GM21447 (cell line): Measurements from ENCODE around the gene CHST7.
"Not testable (repeated sequence)": the region's sequence is repeated elsewhere in the genome, so short reads cannot be mapped to it uniquely, and the experiment has no call there.

Experiments
- ATAC-seq: cut with Tn5 transposase; IDR thresholded peaks from one replicate; pipeline ENCODE4 v1.9.1; 2021; ENCODE audit not compliant: unreplicated experiment

Gene CHST7, protein sequence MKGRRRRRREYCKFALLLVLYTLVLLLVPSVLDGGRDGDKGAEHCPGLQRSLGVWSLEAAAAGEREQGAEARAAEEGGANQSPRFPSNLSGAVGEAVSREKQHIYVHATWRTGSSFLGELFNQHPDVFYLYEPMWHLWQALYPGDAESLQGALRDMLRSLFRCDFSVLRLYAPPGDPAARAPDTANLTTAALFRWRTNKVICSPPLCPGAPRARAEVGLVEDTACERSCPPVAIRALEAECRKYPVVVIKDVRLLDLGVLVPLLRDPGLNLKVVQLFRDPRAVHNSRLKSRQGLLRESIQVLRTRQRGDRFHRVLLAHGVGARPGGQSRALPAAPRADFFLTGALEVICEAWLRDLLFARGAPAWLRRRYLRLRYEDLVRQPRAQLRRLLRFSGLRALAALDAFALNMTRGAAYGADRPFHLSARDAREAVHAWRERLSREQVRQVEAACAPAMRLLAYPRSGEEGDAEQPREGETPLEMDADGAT

GRCh38 chrX:46573331-46573891 lies at the start of gene CHST7:
Gene CHST7, plus strand, starts transcription at chrX:46573765. Its CDS starts 167 bp downstream, at chrX:46573932.
- peak; percentile 31 for ATAC-seq

DNA sequence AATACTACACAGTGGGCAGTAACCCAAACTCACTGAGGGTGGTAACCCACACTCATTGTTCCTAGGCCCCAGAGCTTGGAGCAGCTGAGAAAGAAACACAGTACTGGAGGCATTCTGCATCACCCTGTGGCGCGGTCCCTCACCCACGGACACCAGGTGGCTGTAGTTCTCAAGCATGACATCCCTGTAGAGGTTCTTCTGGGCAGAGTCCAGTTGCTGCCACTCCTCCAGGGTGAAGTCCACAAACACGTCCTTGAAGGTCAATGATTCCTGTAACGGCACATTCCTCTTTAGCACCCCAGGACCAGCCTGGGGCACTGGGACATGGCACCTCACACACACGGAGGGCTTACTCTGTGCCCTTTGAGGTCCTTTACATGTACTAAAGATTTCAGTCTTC lies 44.9 kb upstream of the CHST7 start:
- not testable (repeated sequence) for ATAC-seq

- ATAC-seq, result peak; percentile 72
These were observed 43.7 kb upstream of the CHST7 start for GRCh38 chrX:46529740-46530403.

DNA sequence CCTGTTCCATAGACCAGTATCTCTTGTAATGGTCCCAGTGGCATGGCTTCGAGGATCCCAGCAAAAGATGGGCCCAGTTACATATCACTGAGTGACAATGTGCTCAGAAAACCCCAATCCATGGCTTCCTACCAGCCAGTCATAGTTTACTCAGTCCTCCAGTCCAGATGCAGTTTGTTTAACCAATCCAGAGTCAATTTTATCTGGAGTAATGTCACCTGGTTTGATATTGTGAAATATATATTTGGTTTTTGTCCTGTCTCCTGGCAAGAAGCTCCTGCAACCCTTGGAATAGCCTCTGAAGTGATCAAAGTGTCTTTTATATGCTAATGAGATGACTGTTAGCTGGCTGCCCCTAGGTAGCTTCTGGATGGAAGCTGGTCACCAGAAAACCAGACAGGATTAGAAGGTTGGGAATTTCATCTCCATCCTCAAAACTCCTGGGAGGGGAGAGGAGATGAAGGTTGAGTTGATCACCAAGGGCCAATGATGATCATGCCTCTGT lies 43.1 kb upstream of the CHST7 start:
- not testable (repeated sequence) for ATAC-seq

- no peak for ATAC-seq
These were observed 42.1 kb upstream of the CHST7 start for GRCh38 chrX:46531442-46531841.

DNA sequence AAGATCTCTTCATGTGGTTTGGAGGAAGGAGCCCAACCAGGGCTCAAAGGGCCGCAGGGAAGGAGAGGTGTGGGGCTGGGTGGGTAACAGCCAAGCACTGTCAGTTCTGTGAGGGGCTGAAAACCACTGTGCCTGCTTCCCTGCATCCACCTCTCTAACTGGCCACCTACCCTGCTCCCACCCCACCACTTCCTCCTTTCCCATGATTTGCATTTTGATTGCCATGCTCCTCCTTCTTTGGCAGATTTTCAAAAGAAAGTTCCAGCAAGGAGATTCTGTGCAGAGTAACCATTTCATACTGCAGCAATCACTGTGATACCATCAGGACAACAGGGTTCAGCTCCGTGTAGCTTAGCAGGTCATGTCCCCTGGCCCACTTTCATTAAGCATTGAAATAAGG lies 30.1 kb upstream of the CHST7 start:
- no peak for ATAC-seq

- ATAC-seq, result not testable (repeated sequence)
These were observed 29.0 kb upstream of the CHST7 start for GRCh38 chrX:46544527-46544926.

- ATAC-seq, result peak; percentile 91
These were observed 28.2 kb upstream of the CHST7 start, which contains the start of gene ZNF674 for GRCh38 chrX:46545111-46546005. Gene ZNF674, minus strand, starts transcription at chrX:46545421. Its CDS starts 3,334 bp downstream, at chrX:46542087.

DNA sequence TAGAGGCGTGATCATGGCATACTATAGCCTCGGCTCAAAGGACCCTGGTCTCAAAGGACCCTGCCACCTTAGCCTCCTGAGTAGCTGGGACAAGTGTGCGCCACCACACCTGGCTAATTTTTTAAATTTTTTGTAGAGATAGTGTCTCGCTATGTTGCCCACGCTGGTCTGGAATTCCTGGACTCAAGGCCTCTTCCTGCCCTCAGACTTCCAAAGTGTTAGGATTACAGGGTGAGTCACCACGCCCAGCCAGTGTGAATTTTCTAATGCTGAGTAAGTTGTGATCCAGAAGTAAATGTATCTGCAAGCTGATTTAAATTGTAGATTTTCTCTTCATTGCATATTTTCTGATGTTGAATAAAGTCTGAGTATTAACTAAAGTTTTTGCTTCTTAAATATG lies 25.7 kb upstream of the CHST7 start:
- ATAC-seq, result no peak

DNA sequence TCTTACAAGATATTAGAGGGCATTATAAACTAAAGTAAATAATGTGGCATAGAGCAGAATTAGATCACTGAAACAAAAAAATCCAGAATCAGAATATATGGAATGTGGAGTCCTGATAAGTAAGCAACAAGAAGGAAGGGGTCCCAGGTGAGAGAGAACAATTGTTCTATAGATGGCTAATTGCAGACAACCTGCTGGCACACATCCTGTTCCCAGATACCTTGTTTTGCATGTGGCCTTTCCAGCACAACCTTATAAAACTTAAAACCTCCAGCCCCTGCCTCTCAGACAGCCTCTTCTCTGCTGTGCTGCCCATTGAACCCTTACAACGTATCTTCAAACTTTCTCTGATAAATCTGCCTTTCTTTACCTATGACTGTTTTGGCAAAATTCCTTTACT lies 23.7 kb upstream of the CHST7 start:
- no peak for ATAC-seq

DNA sequence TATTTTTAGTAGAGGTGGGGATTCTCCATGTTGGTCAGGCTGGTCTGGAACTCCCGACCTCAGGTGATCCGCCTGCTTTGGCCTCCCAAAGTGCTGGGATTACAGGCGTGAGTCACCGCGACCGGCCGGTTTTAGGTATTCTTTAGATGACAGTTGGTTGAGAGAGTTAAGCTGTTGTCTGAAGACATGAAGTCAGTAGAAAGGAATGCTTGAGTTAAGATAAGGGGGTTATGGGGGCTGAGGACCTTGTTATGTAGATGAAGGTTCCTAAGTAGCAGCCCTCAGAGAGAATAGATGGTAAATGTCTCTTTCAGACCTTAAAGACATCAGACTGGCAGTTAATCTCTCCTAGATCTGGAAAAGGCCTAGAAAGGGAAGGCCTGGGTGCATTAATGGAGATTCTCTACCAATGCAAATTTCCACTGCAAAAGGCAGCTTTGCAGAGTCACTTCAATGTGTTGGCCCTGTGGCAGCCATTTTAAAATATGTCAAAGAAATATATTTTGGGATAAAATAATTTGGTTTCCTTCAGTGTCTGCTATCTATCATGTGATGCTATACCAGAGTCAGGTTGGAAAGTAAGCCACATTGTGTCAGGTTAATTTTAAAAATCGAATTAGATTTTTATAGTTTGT lies 22.0 kb upstream of the CHST7 start:
- ATAC-seq, result no peak

GRCh38 chrX:46553935-46554334 lies 19.6 kb upstream of the CHST7 start:
- ATAC-seq, result no peak

DNA sequence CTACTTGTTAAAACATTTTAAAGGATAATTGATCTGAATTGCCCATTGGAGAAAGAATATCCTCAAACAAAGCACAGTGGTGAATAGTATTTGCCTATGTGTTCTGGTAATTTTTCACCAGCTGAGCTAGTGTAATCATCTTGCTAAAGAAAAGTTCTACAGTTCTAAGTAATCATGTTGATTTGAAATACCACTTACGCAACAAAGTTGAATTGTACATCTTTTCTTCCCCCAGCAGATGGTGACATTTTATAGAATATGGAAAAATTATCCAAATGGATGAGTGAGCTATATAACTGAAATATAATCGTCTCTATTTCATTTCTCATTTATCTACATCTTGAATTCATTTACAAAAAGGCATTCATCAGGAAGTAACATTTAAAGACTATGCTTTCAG lies 18.6 kb upstream of the CHST7 start:
- ATAC-seq, result no peak

DNA sequence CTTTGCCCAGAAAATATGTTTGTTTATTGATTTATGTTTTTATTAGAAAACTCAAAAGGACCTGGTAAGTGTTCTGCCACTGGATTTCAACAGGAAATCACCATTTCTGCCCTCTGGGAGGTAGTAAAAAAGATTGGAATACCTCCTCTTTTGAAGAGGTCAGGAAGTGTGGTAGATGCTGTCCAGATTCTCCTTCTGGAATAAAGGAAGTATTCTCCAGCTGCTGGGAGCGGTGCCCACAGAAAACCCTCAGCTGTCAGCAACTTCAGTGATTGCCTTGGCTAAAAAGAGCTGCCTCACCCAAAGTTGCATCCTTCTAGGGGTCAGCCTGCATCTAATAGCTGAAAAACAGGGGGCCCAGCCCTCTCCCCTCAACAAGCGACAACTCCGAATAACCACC lies 14.5 kb upstream of the CHST7 start:
- no peak for ATAC-seq

- peak; percentile 97 for ATAC-seq
These were observed 11.5 kb upstream of the CHST7 start for GRCh38 chrX:46561824-46562657.

DNA sequence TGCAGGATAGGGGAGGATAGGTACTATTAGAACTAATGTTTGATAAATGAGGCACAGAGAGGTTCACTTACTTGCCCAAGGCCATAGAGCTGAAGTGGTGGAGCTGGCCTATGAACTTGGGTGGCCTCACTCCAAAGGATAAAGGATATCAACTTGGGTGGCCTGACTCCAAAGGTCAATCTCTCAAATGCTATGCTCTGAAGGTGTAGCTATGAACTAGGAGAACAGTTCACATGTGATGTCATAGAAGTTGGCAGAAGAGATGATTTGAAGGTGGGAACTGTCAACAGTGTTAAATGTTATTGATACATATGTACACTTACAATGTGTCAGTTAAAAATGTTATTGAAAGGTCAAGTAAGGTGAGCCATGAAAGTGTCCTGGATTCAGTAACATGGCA lies 6.2 kb upstream of the CHST7 start:
- ATAC-seq, result no peak

DNA sequence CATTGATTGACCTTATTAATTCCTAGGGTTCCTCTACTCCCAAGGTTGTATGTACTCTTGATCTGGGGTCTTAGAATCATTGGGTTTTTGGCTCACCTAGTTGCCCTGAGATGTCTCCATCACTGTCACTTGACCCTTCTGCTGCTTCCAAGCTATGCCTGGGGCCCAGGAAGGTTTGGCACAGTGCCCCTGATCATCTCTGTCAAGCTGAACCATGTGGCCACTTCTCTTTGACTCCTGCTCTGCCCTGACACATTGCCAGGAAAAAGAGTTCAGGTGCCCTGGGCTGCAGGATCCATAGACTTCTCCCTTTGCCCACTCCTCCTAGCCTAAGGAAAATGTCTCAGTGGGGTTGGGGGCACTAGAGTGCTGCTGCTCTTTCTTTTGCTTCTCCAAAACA lies 3.9 kb upstream of the CHST7 start:
- ATAC-seq, result no peak

- no peak for ATAC-seq
These were observed 1.9 kb upstream of the CHST7 start for GRCh38 chrX:46571423-46572339.
